COLO668 (cell line): ENCODE data around the gene HEXA.
"Not testable (repeated sequence)": the region's sequence is repeated elsewhere in the genome, so short reads cannot be mapped to it uniquely, and the experiment has no call there.

Experiments used
- DNase-seq: peaks from one replicate; lab custom pipeline; 2025; ENCODE audit not compliant: unreplicated experiment; lab: John Stamatoyannopoulos, UW

HEXA gene

GRCh38 chr15:72375846-72376581 lies at the start of gene HEXA:
Gene HEXA, minus strand, starts transcription at chr15:72376014. Its CDS starts 42 bp downstream, at chr15:72375972.
- DNase-seq, result peak; percentile 94

- DNase-seq, result no peak
These were observed 47.4 kb upstream of the HEXA start for GRCh38 chr15:72423256-72423655.

GRCh38 chr15:72421484-72421883 lies 45.7 kb upstream of the HEXA start:
- no peak for DNase-seq

- DNase-seq, result no peak
These were observed 44.8 kb upstream of the HEXA start for GRCh38 chr15:72420576-72420975.

- DNase-seq, result not testable (repeated sequence)
These were observed 44.0 kb upstream of the HEXA start for GRCh38 chr15:72419768-72420167.

- DNase-seq, result no peak
These were observed 39.5 kb upstream of the HEXA start for GRCh38 chr15:72415304-72415703.

GRCh38 chr15:72413337-72413736 lies 37.5 kb upstream of the HEXA start:
- DNase-seq, result not testable (repeated sequence)

- no peak for DNase-seq
These were observed 35.7 kb upstream of the HEXA start for GRCh38 chr15:72411544-72411943.

GRCh38 chr15:72411111-72411510 lies 35.3 kb upstream of the HEXA start:
- no peak for DNase-seq

- DNase-seq, result no peak
These were observed 31.1 kb upstream of the HEXA start for GRCh38 chr15:72406936-72407335.

GRCh38 chr15:72404841-72405240 lies 29.0 kb upstream of the HEXA start:
- DNase-seq, result no peak

GRCh38 chr15:72404356-72404755 lies 28.5 kb upstream of the HEXA start:
- no peak for DNase-seq

GRCh38 chr15:72402726-72403125 lies 26.9 kb upstream of the HEXA start:
- no peak for DNase-seq

GRCh38 chr15:72398648-72399047 lies 22.8 kb upstream of the HEXA start:
- DNase-seq, result no peak

- no peak for DNase-seq
These were observed 22.2 kb upstream of the HEXA start, which contains the start of gene TMEM202 for GRCh38 chr15:72397796-72398588. Gene TMEM202, plus strand, starts transcription at chr15:72398305. Its CDS starts 22 bp downstream, at chr15:72398327.

GRCh38 chr15:72396331-72396730 lies 20.5 kb upstream of the HEXA start:
- not testable (repeated sequence) for DNase-seq

GRCh38 chr15:72389231-72389630 lies 13.4 kb upstream of the HEXA start:
- no peak for DNase-seq

GRCh38 chr15:72387741-72388140 lies 11.9 kb upstream of the HEXA start:
- no peak for DNase-seq

GRCh38 chr15:72382146-72382545 lies 6.3 kb upstream of the HEXA start:
- DNase-seq, result no peak

GRCh38 chr15:72380743-72381142 lies 4.9 kb upstream of the HEXA start:
- DNase-seq, result no peak

- DNase-seq, result no peak
These were observed 4.1 kb upstream of the HEXA start for GRCh38 chr15:72379856-72380430.

GRCh38 chr15:72379106-72379505 lies 3.3 kb upstream of the HEXA start:
- DNase-seq, result not testable (repeated sequence)
